ENCODE results near the gene SMC1A.
A peak's percentile ranks its signal among the peaks of the same experiment; 100 is the strongest.
"Not testable (repeated sequence)": the region's sequence is repeated elsewhere in the genome, so short reads cannot be mapped to it uniquely, and the experiment has no call there.

Gene SMC1A

DNA sequence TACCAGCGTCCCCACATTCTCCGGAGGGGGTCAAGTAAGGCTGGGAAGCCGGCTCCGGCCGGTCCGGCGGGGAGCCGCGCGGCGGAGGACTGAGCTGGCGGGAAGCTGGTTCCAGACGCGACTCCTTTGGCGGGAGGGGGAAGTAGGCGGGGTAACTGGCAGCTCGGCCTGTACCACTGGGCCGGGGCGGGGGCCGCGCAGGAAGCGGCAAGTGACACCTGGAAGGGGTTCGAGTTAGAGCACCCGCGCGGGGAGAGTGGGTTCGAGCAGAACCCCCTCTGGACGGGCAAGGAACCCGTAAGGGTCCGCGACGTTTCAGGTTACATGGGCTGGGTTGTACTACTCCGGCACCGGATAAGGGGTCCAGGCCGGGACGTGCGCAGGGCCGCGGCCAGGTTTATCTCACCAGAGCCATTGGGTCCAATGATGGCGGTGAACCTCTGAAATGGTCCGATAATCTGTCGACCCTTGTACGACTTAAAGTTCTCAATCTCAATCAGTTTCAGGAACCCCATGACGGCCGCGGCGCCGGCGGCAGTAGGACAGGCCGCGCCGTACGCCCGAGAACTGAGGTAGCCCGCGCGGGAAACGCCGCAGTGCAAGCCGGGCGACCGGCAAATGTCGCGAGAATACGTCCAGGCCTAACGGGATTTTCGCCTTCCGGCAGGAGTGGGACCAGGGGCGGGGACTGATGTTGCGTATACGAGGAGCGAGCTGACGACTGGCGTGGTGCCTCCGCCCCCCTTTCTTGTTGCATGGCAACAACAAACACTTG, at the start of gene SMC1A:
TSS of gene SMC1A (minus strand) at position 569 of the 775 bp plus-strand sequence. CDS start at position 515, 54 bp downstream.
- peak; percentile 82 to 97 (median 93) for DNase-seq (ENCODE audit: low read depth in 3 of 3)

DNA sequence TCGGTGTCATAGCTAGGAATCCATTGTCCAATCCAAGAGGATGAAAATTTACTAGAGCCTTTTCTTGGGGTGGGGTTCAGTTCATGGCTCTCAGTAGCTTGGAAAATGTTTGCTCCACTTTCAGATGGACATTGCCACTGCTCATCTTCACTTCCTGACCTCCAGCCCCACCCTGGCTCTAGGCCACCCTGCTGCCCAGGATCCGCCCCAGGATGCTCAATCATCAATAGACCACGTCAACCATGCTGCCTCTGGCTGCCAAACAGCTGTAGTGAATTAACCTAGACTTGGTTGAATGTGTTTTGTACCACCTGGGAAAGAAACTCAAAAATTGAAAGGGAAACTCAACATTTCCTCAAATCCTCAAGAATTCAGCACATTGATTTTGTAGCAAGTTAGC, 48.9 kb upstream of the SMC1A start:
- no peak for DNase-seq (ENCODE audit: low read depth in 3 of 3)

DNA sequence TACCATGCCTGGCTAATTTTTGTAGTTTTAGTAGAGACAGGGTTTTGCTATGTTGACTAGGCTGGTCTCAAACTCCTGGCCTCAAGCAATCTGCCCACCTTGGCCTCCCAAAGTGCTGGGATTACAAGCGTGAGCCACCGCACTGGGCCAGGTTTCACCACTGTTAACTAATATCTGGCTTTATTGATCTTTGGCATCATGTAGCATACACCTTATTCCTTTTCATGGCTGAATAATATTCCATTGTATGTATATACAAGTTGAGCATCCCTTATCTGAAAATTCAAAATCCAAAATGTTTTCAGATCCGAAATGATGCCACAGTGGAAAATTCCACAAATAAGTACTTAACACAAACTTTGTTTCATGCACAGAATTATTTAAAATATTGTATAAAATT, 46.2 kb upstream of the SMC1A start:
- DNase-seq (ENCODE audit: low read depth in 3 of 3), result not testable (repeated sequence)

DNA sequence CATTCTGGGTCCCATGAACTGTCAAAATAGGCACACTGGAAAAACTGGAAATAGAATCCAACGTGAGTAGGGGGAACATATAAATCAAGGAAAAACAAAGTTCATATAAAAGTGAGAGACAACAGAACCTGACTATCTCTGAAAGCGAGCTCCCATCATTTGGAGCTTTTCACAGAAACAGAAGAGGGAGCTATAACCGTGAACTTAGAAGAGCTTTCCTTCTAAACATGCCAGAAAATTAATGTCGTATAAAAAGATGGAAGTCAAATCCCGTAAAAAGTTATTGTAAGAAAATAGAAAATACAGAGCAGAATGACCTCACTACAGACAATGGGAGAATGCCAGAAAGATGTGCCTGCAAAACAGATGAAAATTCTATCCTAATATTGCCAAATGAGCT, 35.6 kb upstream of the SMC1A start:
- no peak for DNase-seq (ENCODE audit: low read depth in 3 of 3)

DNA sequence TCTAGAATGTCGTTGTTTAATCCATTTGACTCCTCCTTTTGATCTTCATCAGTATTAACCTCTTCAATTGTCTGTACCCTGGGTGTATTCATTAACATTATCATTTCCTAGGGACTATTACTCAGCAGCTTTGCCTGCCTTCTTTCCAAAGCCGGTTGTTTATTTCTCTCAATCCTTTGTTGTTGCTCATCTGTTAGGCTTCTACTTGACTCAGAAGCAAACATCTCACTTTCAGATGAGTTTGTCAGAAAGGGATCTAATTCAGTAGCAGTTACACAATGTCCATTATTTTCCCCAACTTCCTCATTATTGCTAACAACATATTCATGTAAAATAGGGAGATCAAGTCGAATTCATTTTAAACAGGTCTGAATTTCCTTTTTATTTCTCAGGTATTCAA, 33.8 kb upstream of the SMC1A start:
- no peak for DNase-seq (ENCODE audit: low read depth in 3 of 3)

DNA sequence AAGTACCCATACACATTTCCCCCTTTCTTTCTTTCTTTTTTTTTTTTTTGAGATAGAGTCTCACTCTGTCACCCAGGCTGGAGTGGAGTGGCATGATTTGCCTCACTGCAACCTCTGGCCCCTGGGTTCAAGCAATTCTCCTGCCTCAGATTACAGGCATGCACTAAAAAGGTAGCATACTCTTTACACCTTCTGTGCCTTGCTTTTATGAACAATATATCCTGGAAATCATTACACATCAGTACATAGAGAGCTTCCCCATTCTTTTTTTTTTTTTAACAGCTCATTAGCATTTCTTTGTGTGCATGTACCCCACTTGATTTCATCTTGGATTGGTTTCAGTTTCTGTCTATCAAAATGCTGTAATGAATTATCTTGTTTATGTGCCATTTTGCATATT, 30.4 kb upstream of the SMC1A start:
- no peak for DNase-seq (ENCODE audit: low read depth in 3 of 3)

DNA sequence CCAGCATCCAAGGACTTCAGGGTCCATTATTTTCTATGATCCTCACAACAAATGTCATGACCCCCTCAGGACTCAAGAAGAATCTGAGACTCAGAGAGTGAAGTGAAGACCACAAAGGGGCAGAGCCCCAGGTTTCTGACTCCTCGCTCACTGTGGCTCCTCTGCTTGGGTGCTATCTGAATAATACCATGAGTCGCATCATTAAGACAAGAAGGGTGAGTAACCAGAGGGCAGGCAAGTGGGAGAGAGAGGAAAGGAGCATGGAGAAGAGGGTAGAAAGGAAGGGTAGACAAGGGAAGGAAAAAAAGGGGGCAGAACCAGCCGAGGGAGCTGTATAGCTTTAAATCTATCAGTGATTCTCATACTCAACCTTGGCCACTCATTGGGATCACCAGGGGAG, 27.2 kb upstream of the SMC1A start:
- no peak for DNase-seq (ENCODE audit: low read depth in 3 of 3)

DNA sequence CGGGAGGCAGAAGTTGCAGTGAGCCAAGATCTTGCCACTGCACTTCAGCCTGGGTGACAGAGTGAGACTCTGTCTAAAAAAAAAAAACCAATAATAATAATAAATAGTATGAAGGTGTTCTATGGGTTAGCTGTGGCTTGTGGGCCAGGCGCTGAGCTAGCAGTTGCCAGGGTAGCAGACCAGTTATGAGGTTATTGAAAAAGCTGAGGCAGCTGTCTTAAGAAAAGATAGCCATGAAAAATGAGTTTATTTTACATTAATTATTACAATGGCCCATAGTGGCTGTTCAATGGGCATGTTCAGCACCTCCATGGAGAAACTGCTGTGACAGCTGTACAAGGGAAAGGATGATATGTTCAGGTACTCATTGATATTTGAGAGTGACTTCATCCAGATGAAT, 25.0 kb upstream of the SMC1A start:
- DNase-seq (ENCODE audit: low read depth in 3 of 3), result no peak

DNA sequence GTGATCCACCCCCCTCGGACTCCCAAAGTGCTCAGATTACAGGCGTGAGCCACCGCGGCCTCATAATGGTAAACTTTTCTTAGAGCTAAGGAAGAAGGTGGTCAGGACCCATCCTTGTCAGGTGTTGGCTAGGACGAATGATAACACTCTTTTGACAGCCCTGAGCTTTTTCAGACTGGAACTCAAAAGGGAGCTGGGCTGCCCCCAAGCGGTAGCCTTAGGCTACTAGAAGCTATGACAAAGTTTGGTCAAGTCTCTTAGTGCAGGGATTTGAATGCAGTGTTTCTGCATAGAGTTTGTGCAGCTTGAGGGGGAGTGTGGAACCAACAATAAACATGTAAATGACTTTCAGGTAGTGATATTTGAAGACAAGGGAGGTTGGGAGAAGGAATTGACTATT, 23.5 kb upstream of the SMC1A start:
- peak in 2 of 3 donors; percentile 14 to 36 for DNase-seq (ENCODE audit: low read depth in 3 of 3)

- no peak for DNase-seq (ENCODE audit: low read depth in 3 of 3)
These were observed 19.8 kb upstream of the SMC1A start for GRCh38 chrX:53442322-53442631.

DNA sequence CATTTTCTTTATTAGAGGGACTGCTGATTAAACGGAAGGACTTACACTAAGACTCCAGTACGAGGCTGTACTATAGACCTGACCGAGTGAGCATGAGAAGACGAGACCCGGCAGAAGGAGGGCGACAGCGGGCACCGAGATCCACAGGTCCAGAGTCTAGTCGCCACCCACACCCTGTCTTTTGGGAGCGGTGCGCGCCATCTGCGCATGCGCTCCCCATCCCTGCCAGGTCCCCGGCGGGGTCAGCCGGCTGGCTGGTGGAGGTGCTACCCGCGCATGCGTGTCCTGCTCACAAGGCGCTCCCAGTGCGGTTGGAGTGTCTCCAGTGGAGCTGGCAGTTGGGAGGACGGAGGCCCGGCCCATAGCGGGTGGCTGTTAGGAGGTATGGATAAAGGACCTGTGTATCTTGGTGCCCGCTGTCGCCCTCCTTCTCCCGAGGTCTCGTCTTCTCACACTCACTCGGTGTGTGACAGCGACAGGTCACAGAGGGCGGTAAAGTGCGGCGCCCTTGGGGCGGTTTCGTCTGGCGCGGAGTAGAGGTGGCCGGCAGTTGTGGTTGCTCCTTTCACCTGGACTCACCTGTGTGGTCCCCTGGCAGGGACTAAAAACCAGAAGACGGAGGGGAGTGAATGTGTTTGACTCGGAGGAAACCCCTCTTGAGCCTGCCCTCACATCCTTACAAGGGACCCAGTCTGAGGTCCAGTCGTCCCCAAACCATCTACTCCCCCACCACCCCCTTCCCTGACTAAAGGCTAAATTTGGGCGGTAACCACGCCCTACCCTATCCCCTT, 19.3 kb upstream of the SMC1A start:
- peak; percentile 61 to 62 (median 61) for DNase-seq (ENCODE audit: low read depth in 3 of 3)

DNA sequence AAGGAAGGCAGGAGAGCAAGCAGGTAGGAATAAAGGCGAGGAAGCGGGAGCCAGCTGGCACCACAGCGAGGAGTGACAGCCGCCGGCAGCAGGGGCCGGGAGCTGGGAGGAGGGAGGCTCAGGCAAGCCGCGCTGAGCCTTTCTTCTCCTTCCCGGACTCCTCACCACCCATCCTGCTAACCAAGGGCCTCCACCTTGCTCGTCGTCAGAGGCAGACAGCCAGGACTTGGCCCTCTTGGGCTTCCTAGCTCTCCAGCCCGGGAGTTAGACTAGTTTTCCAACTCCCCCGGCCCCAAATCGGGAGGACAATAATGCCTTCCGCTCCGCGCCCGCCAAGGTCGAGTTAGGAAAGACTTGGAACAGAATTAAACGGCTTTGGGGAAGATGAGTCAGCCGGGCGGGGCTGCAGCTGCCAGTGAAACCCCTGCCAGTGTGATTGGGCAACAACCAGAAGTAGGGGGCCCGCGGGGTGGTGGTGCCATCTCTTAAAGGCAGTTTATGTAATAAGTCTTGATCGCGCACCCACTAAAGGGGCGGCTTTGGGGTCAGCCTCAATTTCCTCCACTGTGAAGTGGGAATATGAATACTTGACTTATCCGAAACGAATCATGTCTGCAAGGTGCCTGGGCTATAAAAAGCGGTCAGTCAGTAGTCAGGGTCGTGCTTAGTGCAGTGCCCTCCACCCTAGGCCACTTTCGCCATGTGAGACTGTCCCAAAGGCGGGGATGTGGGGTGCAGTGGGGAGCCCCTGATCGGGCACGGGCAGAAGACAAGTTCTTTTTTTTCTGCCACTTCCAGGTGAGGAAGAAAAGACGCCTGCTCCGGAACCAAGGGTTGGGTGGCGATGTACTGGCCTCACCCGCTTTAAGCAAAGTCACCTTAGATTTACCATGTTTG, 18.4 kb upstream of the SMC1A start:
- no peak for DNase-seq (ENCODE audit: low read depth in 3 of 3)

- no peak for DNase-seq (ENCODE audit: low read depth in 3 of 3)
These were observed 17.6 kb upstream of the SMC1A start for GRCh38 chrX:53440101-53440500.

DNA sequence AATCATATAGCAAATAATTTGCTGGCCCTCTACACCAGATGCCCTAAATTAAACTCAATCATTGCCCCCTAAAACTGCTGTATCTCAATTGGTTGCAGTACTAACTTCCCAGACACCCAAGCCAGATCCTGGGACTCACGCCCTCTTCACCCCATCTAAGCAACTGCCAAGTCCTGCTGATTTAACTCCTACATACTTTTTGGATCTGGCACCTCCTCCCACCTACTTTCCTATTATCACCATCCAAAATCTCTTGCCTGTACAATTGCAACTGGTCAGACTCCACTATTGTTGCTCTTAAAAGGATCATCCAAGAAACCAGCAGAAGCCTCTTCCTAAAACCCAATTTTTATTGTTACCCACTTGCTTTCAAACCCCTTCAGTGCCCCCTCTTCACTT, 16.4 kb upstream of the SMC1A start:
- DNase-seq (ENCODE audit: low read depth in 3 of 3), result no peak

- DNase-seq (ENCODE audit: low read depth in 3 of 3), result no peak
These were observed 15.8 kb upstream of the SMC1A start for GRCh38 chrX:53438174-53438831.

GRCh38 chrX:53437206-53437605, 14.8 kb upstream of the SMC1A start:
- no peak for DNase-seq (ENCODE audit: low read depth in 3 of 3)

GRCh38 chrX:53435997-53436396, 13.5 kb upstream of the SMC1A start:
- peak; percentile 28 to 47 (median 36) for DNase-seq (ENCODE audit: low read depth in 3 of 3)

- DNase-seq (ENCODE audit: low read depth in 3 of 3), result peak; percentile 73 to 88 (median 74)
These were observed 11.5 kb upstream of the SMC1A start, which contains the start of gene HSD17B10 for GRCh38 chrX:53433651-53434639. TSS of gene HSD17B10 (minus strand) at chrX:53434370. CDS start at chrX:53434345, 25 bp downstream.

GRCh38 chrX:53430231-53430630, 7.8 kb upstream of the SMC1A start:
- no peak for DNase-seq (ENCODE audit: low read depth in 3 of 3)

GRCh38 chrX:53429755-53430154, 7.3 kb upstream of the SMC1A start:
- no peak for DNase-seq (ENCODE audit: low read depth in 3 of 3)
